HG03108 (cell line): Measurements from ENCODE around the gene CD3D.

Experiments used
- ATAC-seq: cut with Tn5 transposase; IDR thresholded peaks from one replicate; pipeline ENCODE4 v1.9.1; 2021; ENCODE audit warnings: moderate library complexity; ENCODE audit not compliant: unreplicated experiment

The CD3D gene

GRCh38 chr11:118342503-118343161, at the start of gene CD3D:
Gene CD3D (minus strand): TSS chr11:118342705. CDS start chr11:118342607, 98 bp downstream.
- ATAC-seq: no peak

- ATAC-seq: no peak
Observed at GRCh38 chr11:118383657-118384056, 41.2 kb upstream of the CD3D start.

GRCh38 chr11:118382954-118383353, 40.4 kb upstream of the CD3D start:
- no peak for ATAC-seq

GRCh38 chr11:118380571-118380970, 38.1 kb upstream of the CD3D start:
- ATAC-seq: no peak

GRCh38 chr11:118379497-118379896, 37.0 kb upstream of the CD3D start:
- no peak for ATAC-seq

GRCh38 chr11:118375978-118376377, 33.5 kb upstream of the CD3D start:
- ATAC-seq: no peak

GRCh38 chr11:118374729-118375128, 32.2 kb upstream of the CD3D start:
- ATAC-seq: no peak

- ATAC-seq: no peak
Observed at GRCh38 chr11:118373871-118374270, 31.4 kb upstream of the CD3D start.

GRCh38 chr11:118373263-118373662, 30.8 kb upstream of the CD3D start:
- ATAC-seq: no peak

GRCh38 chr11:118370774-118371173, 28.3 kb upstream of the CD3D start:
- ATAC-seq: no peak

GRCh38 chr11:118366287-118366686, 23.8 kb upstream of the CD3D start:
- no peak for ATAC-seq

- ATAC-seq: no peak
Observed at GRCh38 chr11:118364956-118365615, 22.6 kb upstream of the CD3D start.

- ATAC-seq: no peak
Observed at GRCh38 chr11:118359295-118359958, 16.9 kb upstream of the CD3D start, which contains the start of gene UBE4A. Gene UBE4A (plus strand): TSS chr11:118359600. CDS start chr11:118365081, 5,481 bp downstream.

- no peak for ATAC-seq
Observed at GRCh38 chr11:118358071-118358470, 15.6 kb upstream of the CD3D start.

- ATAC-seq: no peak
Observed at GRCh38 chr11:118353084-118353710, 10.7 kb upstream of the CD3D start.

- ATAC-seq: no peak
Observed at GRCh38 chr11:118349475-118349874, 7.0 kb upstream of the CD3D start.

- no peak for ATAC-seq
Observed at GRCh38 chr11:118343981-118344515, 1.5 kb upstream of the CD3D start, which contains the start of gene CD3G. Gene CD3G (plus strand): TSS chr11:118344344. CDS start chr11:118344424, 80 bp downstream.

GRCh38 chr11:118343248-118343647, 743 bp upstream of the CD3D start:
- no peak for ATAC-seq

- no peak for ATAC-seq
Observed at GRCh38 chr11:118341815-118342489, 553 bp downstream of the CD3D start.

GRCh38 chr11:118341261-118341660, 1.2 kb downstream of the CD3D start:
- no peak for ATAC-seq

GRCh38 chr11:118340449-118340848, 2.1 kb downstream of the CD3D start:
- ATAC-seq: no peak
